ELF-1 (cell line): ENCODE data around the gene GFOD1.
"Not testable (repeated sequence)": the region's sequence is repeated elsewhere in the genome, so short reads cannot be mapped to it uniquely, and the experiment has no call there.

Source experiments
- DNase-seq: peaks from one replicate; pipeline ENCODE4 v3.0.0-alpha.2; 2016; ENCODE audit warnings: low read depth, low spot score

GFOD1 gene

DNA sequence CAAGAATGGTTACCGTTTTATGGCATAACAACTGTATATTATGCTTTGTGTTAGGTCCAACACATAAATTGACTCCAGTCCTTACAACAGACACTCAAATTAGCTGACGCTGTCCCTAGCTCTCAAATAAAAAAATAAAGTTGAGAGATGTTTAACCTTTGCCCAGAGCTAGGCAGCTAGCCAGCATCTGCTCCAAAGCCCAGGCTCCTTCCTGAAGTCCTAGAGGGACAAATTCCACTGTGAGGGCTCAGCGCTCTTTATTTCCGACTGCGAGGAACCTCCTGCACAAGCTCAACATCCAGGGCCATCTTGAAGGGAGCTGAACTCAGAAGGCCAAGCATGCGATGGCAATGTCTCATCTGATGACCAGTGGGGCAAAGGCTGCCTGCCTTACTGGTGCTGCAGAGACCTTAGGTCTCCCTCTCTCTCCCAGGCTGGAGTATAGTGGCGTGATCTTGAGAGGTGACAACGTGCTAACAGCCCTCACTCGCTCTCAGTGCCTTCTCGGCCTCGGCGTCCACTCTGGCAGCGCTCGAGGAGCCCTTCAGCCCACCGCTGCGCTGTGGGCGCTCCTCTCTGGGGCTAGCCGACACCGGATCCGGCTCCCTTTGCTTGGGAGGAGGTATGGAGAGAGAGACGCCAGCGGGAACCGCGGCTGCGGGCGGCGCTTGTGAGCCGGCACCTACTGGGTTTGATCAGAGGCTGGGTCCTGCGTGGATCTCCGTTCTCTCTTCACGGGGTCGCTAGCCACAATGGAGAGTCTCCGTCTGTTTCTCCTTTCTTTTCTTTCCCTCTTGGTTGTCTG lies 24.7 kb upstream of the GFOD1 start:
- no peak for DNase-seq

DNA sequence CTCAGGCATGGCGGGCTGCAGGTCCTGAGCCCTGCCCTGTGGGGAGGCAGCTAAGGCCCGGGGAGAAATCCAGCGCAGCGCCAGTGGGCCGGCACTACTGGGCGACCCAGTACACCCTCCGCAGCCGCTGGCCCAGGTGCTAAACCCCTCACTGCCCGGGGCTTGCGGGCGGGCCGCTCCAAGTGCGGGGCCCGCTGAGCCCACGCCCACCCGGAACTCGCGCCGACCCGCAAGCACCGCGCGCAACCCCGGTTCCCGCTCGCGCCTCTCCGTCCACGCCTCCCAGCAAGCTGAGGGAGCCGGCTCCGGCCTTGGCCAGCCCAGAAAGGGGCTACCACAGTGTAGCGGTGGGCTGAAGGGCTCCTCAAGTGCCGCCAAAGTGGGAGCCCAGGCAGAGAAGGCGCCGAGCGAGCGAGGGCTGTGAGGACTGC lies 23.8 kb upstream of the GFOD1 start:
- DNase-seq: not testable (repeated sequence)

DNA sequence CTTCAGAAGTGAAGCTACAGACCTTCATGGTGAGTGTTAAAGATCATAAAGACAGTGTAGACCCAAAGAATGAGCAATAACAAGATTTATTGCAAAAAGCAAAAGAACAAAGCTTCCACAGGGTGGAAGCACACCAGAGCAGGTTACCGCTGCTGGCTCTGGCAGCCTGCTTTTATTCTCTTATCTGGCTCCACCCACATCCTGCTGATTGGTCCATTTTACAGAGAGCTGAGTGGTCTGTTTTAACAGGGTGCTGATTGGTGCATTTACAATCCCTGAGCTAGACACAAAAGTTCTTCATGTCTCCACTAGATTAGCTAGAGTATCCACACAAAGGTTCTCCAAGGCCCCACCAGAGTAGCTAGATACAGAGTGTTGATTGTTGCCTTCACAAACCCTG lies 23.0 kb upstream of the GFOD1 start:
- DNase-seq: not testable (repeated sequence)

- no peak for DNase-seq
Measured at GRCh38 chr6:13508711-13509705, 21.6 kb upstream of the GFOD1 start.

- DNase-seq: no peak
Measured at GRCh38 chr6:13507306-13507860, 20.0 kb upstream of the GFOD1 start.

DNA sequence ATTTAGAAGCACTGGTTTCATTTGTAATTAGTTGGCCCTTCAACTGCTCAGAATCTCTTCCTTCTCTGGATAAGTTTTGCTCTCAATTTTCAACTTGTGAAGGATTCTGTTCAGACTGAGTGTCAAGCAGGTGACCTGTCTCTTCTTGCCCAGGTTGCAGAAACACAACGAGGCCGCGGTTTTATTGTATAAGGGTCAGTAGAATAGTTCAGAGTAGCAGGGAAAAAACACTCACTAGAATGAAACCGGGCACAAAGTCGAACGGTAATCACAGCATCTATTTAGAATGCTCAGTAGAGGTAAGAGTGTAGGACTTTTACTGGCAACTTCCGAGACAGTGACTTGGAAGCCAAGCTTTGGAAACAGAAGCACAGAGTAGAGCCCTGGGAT lies 17.9 kb upstream of the GFOD1 start:
- no peak for DNase-seq

- DNase-seq: no peak
Measured at GRCh38 chr6:13504611-13505344, 17.4 kb upstream of the GFOD1 start.

GRCh38 chr6:13500915-13501314 lies 13.5 kb upstream of the GFOD1 start:
- no peak for DNase-seq

- no peak for DNase-seq
Measured at GRCh38 chr6:13500264-13500663, 12.9 kb upstream of the GFOD1 start.

DNA sequence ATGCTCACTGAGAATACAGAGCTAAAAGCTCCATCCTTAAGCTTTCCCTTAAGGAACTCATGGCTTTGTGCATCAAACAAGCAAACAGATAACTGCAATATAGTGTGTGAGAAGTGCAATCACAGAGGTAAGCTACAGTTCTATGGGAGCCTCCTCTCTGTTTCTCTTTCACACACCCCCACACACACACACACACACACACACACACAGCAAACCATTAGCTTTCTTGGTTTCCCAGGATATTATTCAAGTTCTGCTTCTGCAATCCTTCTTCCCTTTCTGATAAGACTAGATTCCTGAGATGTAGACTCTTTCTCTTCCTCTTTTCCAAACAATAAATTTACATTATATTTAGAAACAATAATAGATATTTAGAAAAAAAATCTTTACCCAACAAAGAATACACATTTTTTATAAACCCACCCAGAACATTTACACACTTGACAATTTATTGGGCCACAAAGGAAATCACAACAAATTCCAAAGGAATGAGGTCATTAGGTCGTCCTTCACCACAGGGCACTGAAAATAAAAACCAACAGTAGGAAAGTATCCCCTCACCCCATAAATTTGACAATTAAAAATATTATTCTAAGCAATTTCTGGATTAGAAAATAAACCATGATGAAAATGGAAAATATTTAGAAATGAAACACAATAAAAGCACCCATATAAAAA lies 9.3 kb upstream of the GFOD1 start:
- no peak for DNase-seq

- DNase-seq: no peak
Measured at GRCh38 chr6:13495818-13496217, 8.4 kb upstream of the GFOD1 start.

GRCh38 chr6:13495112-13495776 lies 7.8 kb upstream of the GFOD1 start:
- no peak for DNase-seq

DNA sequence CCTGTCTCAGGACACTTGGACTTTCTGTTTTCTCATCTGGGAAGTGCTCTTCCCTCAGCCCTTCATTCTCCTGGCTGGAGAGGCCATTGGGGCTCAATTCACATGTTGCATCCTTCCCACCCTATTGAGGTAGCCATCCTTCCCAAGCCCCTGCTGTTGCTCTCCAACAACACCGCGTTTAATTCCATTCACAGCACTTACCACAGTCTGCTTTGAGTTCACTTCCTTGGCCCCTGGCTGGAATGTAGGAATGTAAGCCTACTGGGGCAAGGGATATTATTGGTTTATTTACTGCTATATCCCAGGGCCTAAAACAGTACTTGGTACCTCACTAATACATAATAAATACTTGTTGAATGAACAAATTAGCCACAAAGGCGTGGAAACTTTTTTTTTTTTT lies 6.7 kb upstream of the GFOD1 start:
- DNase-seq: peak; percentile 10

- no peak for DNase-seq
Measured at GRCh38 chr6:13493147-13493546, 5.7 kb upstream of the GFOD1 start.

DNA sequence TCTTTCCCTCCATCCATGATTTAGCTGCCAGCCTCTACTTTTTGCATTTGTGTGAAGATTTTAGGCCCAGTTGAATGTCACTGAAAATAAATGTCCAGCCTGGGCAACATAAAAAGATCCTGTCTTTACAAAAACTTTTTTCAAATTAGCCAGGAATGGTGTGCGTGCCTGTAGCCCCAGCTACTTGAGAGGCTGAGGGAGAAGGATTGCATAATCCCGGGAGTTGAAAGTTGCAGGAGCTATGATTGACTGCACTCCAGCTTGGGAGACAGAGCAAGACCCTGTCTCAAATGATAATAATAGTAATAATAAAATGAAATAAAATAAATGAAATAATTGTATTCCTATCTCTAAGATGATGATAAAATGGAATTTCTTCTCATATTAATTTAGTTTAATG lies 5.0 kb upstream of the GFOD1 start:
- no peak for DNase-seq

- no peak for DNase-seq
Measured at GRCh38 chr6:13491538-13491937, 4.1 kb upstream of the GFOD1 start.

DNA sequence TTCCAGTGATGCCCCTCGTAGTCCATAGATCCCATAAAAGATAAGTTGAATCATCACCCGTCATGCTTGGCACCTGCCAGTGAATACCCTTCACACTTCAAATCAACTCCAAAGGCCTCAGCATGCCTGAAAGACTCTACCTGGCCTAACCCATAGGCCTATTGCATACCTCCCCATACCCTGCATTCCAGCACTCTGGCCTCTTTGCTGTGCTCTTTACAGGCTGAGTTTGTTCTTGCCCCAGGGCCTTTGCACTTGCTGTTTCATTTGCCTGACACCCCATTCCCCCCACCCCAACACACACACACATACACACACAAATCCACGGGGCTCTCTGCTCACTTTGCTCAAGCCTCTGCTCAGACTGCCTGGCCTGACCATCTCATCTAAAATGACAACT lies 3.0 kb upstream of the GFOD1 start:
- DNase-seq: no peak

DNA sequence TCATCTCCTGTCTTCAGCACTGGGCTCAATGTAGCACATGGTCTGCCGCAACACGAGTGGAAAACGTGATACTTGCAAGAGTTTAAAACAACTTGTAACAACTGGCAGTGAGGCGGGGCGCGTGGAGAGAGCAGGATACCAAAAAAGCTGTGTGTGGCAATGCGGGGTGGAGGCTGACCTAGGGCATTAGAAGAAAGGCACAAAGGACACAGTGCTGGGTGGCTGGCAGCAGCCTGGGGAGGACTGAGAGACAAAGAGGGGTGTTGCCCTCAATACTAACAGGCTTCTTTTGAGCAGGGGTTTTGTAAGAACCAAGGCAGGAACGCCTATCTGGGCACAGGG lies 1.5 kb upstream of the GFOD1 start:
- no peak for DNase-seq

- DNase-seq: peak; percentile 70
Measured at GRCh38 chr6:13488015-13488895, 855 bp upstream of the GFOD1 start.
